Hematopoietic multipotent progenitor cell treated with erythropoietin and hydrocortisone succinate and interleukin-3 and kit ligand, for 17 days (in vitro differentiated cells): ENCODE measurements around the gene CENPE.

Experiments
- DNase-seq: peaks from one replicate; pipeline ENCODE4 v3.0.0-alpha.2; 2015; ENCODE audit warnings: low spot score

The CENPE gene

DNA sequence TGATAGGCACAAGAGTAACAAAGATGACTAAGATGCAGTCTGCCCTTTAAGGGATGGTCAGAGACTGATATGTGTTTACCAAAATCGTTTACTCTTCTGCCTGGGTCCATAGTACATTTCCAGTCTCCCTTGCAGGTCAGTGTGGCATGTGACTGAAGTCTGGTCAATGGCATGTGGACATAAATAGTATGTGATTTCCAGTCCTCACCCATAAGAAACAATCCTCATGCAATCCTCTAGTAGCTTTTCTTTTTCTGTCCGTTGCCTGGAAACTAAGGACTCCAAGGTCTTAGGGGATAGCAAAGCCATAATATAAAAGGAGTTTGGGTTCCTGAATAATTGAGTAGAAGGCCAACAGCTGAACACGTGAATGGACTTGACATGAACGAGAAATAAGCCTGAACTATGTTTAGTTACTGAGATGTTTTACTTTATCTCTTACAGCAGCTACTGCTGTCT, 122.7 kb downstream of the CENPE start:
- no peak for DNase-seq

DNA sequence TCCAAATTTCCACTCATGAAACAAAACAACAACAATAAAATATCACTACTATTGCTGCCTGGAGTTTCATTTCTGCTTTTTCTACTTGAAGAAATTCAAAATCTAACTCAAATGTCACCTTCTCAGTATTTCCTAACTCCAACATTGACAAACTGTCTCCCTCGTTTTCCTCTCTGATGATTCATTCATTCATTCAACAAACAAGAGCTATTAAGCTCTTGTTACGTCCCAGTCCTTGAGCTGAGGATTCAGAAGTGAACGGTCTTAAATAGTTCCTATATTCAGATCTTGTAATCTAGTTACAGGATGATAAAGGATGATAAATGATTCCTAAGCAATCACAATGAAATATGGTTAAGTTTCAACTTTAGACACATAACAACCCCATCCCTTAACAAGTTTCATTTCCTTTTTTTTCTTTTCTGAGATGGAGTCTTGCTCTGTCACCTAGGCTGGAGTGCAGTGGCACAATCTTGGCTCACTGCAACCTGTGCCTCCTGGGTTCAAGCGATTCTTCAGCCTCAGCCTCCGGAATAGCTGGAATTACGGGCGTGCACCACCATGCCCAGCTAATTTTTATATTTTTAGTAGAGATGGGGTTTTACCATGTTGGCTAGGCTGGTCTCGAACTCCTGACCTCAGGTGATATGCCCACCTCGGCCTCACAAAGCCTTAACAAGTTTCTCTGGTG, 123.3 kb downstream of the CENPE start:
- no peak for DNase-seq

GRCh38 chr4:103073792-103074438, 124.2 kb downstream of the CENPE start:
- no peak for DNase-seq

GRCh38 chr4:103067841-103068547, 130.1 kb downstream of the CENPE start:
- DNase-seq = no peak

- no peak for DNase-seq
Measured at GRCh38 chr4:103060453-103061148, 137.5 kb downstream of the CENPE start.
